WI38 (cell line): ENCODE measurements around the gene CAPN3.
"Not testable (repeated sequence)": the region's sequence is repeated elsewhere in the genome, so short reads cannot be mapped to it uniquely, and the experiment has no call there.

Experiments used
- H3K4me3 ChIP-seq: 2 replicates; pipeline ENCODE4 v1.5.1; 2011; ENCODE audit warnings: low read depth, mild to moderate bottlenecking, control low read depth, low read length
- CTCF ChIP-seq: IDR thresholded peaks from 2 replicates; pipeline ENCODE4 v1.5.1; 2012; ENCODE audit warnings: low read depth, mild to moderate bottlenecking, control low read depth, low read length

CAPN3 gene

DNA sequence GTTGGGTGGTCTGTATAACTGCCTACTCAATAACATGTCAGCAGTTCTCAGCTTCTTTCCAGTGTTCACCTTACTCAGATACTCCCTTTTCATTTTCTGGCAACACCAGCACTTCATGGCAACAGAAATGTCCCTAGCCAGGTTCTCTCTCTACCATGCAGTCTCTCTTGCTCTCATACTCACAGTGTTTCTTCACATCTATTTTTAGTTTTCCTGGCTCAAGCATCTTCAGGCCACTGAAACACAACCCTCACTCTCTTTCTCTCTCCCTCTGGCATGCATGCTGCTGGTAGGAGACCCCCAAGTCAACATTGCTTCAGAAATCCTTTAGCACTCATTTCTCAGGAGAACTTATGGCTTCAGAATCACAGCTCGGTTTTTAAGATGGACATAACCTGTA lies at the start of gene CAPN3:
Gene CAPN3 (plus strand): TSS at position 253 of the 400 bp plus-strand sequence. CDS start 305 bp downstream, outside the sequence.
- TF ChIP-seq CTCF = no peak

GRCh38 chr15:42313463-42313862 lies 45.8 kb upstream of the CAPN3 start:
- H3K4me3 ChIP-seq = no peak overlapping the region
- TF ChIP-seq CTCF = no peak

More for the DNA sequence above, at the start of gene CAPN3:
- H3K4me3 ChIP-seq = no peak within 1 kb of the TSS

DNA sequence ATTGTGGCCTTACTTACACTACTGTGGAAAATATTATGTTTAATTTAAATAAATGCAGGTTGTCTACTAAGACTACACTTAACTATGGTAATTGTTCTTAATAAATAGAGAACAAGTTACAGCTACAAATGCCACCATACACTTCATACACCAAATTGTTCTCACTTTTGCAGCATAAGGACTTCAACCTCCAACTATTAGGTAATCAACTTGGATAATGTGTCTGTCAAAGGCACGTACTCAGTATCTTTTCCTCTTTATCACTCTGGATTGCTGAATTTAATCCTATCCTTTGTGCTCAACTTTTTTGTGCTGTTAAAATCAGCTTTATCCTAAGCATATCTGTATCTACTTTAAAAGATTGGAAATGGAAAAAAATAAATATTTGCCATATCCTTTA lies 44.5 kb upstream of the CAPN3 start:
- H3K4me3 ChIP-seq = no peak overlapping the region
- TF ChIP-seq CTCF = no peak

GRCh38 chr15:42315521-42315920 lies 43.8 kb upstream of the CAPN3 start:
- no peak for TF ChIP-seq CTCF
- H3K4me3 ChIP-seq = no peak overlapping the region

GRCh38 chr15:42316282-42316805 lies 43.0 kb upstream of the CAPN3 start:
- not testable (repeated sequence) for H3K4me3 ChIP-seq

DNA sequence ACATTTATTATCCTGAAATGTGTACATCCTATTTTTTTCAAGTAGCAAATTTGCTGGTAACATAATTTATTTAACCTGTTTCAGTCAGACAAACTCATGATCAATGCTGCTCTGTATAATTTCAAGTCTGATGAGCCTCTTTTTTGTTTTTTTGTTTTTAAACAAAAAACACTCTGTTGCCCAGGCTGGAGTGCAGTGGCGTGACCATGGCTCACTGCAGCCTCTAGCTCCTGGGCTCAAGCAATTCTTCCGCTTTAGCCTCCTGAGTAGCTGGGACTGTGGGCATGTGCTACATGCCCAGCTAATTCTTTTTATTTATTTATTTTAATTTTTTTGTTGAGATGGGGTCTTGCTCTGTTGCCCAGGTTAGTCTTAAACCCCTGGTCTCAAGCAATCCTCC lies 40.1 kb upstream of the CAPN3 start:
- H3K4me3 ChIP-seq = no peak overlapping the region
- TF ChIP-seq CTCF = no peak

DNA sequence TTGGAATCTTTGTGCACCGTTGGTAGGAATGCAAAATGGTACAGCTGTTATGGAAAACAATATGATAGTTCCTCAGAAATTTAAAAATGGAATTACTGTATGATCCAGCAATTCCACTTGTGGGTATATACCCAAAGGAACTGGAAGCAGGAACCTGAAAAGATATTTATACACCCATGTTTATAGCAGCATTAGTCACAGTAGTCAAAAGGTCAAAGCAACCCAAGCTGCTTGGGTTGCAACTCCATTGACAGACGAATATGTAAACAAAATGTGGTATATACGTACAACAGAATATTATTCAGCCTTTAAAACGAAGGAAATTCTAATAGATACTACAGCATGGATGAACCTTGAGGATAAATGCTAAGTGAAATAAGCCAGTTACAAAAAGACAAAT lies 35.0 kb upstream of the CAPN3 start:
- no peak overlapping the region for H3K4me3 ChIP-seq
- TF ChIP-seq CTCF = no peak

DNA sequence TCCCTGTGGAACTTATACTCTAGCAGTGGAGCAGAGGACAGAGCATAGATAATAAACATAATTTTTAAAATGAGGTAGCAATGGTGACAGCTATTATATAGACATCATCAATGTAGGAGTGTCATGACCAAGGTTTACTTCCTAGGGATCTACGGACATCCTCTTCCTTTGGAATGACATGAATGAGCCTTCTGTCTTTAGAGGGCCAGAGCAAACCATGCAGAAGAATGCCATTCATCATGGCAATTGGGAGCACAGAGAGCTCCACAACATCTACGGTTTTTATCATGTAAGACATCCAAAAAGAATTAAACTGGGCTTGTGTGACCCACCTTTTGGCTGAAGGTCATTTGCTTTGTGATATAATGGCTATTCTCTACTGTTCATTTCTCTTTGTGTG lies 30.1 kb upstream of the CAPN3 start:
- TF ChIP-seq CTCF = no peak
- H3K4me3 ChIP-seq = no peak overlapping the region
